Mesenteric fat pad (tissue), 1 donor: Measurements from ENCODE around the gene PPP6R2. TPM values are rescaled to one million over a fixed set of nuclear protein-coding genes. Genes with fewer than 3 reads are reported as not detected.
"Not testable (repeated sequence)": the region's sequence is repeated elsewhere in the genome, so short reads cannot be mapped to it uniquely, and the experiment has no call there.

Source experiments
- DNase-seq: peaks from one replicate; pipeline ENCODE4 v3.0.0-alpha.2; 2020; ENCODE audit warnings: low spot score
- total RNA-seq: library from RNA; stranded (reverse); fragmentation: NEBNext Ultra II Directional; extraction: Animal tissue kit (Norgen Biotek cat#: 25700); gene quantifications from one replicate; pipeline ENCODE4 v1.2.1, GENCODE V29; 2021
- donor health status: DM: yes; HTN: yes; CAD: no.

Gene PPP6R2
- total RNA-seq, 1 donor from 2014 or later, result 45.3 TPM

GRCh38 chr22:50399751-50400331 lies 56.7 kb downstream of the PPP6R2 start:
- DNase-seq, result no peak

GRCh38 chr22:50400406-50400805 lies 57.3 kb downstream of the PPP6R2 start:
- DNase-seq, result no peak

GRCh38 chr22:50400931-50401330 lies 57.8 kb downstream of the PPP6R2 start:
- DNase-seq, result no peak

DNA sequence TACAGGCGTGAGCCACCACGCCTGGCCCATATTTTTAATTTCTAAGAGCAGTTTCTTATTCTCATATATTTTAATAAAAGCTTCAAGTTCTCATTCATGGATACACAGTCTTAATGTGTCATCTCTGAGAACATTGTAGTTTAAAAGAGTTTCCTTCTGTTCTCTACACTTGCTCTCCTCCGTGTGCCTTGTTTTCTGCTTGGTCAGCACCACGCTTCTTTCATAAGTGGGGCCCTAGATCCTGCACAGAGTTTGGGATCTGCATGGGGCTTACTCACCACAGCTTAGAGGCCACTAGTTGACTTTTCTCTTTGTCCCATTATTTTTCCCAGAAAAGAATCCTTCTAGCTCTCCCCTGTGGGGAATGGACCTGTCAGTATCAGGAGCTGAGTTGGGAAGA lies 58.8 kb downstream of the PPP6R2 start:
- DNase-seq, result no peak

- no peak for DNase-seq
Observed at GRCh38 chr22:50403701-50404101, 60.6 kb downstream of the PPP6R2 start.

DNA sequence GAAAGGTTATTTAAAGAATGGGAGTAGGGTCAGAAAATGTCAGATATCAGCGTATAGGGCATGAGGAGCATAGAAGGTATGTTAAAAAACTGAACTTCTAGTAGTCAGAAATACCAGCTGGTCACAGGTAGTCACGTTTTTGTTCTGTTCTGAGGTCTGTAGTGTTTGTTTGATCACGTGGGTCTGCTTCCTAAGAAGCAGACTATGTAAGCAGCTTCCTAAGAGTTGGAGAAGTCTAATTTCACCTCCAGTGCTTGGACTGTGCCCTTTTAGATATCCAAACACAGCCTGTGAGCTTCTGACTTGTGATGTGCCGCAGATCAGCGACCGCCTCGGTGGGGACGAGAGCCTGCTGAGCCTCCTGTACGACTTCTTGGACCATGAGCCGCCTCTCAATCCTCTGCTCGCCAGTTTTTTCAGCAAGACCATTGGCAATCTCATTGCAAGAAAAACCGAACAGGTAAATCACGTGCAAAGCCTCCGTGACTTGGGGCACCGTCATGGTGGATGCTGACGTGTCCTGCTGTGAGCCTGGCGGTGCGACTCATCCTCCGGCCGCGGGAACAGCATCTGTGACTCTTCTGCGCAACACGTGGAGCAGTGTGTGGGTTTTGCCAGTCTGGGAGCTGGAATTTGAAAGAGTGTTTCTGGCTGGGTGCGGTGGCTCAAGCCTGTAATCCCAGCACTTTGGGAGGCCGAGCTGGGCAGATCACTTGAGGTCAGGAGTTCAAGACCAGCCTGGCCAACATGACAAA lies 63.5 kb downstream of the PPP6R2 start:
- no peak for DNase-seq

DNA sequence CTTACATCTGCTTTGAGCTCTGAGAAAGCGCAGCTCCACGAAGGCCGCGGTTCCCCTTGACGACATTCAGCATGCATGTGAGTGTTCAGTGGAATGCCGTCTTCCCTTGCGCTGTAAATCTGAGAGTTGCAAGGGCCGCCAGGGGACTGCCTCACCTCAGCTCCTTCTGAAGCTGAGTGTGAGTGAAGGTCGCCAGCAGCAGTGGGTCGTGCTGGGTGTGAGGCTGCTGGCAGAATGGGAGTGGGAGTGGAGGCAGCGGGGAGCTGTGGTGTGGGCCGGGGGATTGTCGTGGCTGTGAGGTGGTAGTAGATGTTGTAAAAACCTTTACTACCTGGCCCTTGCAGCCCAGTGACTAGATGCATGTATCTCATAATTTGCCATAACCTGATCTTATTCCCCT lies 65.2 kb downstream of the PPP6R2 start:
- DNase-seq, result no peak

DNA sequence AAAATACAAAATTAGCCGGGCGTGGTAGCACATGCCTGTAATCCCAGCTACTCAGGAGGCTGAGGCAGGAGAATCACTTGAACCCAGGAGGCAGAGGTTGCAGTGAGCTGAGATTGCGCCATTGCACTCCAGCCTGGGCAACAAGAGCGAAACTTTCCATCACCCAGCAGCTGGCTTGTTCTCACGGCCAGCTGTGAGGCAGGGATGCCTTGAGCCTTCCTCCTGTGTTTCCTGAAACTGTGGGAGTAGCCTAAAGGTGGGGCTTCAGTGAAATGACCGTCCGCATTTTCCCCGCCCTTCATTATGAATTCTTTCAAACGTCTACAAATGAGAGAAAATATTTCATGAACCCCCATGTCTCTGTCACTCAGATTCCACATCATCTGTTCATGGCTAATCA lies 65.8 kb downstream of the PPP6R2 start:
- not testable (repeated sequence) for DNase-seq

GRCh38 chr22:50414476-50415248 lies 71.5 kb downstream of the PPP6R2 start:
- DNase-seq, result no peak

- no peak for DNase-seq
Observed at GRCh38 chr22:50415426-50415825, 72.3 kb downstream of the PPP6R2 start.

GRCh38 chr22:50416996-50417395 lies 73.9 kb downstream of the PPP6R2 start:
- DNase-seq, result no peak

- DNase-seq, result no peak
Observed at GRCh38 chr22:50417411-50418210, 74.5 kb downstream of the PPP6R2 start.

DNA sequence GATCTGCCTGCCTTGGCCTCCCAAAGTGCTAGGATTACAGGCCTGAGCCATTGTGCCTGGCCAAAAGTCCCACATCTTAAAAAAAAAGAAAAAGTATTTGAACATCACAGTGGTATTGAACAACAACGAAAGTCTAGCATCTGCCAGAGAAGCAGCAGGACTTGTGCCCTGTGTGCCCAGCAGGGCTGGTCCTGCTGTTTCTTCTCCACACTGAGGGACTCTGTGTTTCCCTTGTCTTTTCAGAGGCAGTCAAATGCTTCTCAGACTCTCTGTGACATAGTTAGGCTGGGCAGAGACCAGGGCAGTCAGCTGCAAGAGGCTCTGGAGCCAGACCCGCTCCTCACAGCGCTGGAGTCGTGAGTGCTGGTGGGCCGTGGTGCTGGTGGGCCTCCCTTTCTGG lies 75.5 kb downstream of the PPP6R2 start:
- no peak for DNase-seq

GRCh38 chr22:50419116-50419515 lies 76.0 kb downstream of the PPP6R2 start:
- DNase-seq, result no peak

- no peak for DNase-seq
Observed at GRCh38 chr22:50420015-50420414, 76.9 kb downstream of the PPP6R2 start.

DNA sequence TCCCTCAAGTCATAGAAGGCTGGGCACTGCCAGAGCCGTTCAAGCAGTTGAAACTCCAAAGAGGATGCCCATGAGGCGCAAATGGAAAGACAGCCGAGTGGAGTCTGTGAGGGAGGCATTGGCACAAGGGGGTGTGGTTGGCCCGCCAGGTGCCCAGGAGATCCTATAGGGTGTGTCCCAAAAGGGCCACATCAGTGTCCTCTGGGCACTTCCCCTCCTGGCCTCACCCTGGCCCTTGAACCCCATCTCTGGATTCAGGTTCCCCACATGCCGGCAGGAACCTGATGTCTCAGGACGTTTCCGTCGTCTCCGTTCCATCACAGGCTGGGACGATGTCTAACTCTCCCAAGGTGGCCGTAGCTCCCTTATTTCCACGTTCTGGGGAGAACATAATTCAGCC lies 77.5 kb downstream of the PPP6R2 start:
- no peak for DNase-seq

GRCh38 chr22:50422046-50422445 lies 78.9 kb downstream of the PPP6R2 start:
- no peak for DNase-seq

DNA sequence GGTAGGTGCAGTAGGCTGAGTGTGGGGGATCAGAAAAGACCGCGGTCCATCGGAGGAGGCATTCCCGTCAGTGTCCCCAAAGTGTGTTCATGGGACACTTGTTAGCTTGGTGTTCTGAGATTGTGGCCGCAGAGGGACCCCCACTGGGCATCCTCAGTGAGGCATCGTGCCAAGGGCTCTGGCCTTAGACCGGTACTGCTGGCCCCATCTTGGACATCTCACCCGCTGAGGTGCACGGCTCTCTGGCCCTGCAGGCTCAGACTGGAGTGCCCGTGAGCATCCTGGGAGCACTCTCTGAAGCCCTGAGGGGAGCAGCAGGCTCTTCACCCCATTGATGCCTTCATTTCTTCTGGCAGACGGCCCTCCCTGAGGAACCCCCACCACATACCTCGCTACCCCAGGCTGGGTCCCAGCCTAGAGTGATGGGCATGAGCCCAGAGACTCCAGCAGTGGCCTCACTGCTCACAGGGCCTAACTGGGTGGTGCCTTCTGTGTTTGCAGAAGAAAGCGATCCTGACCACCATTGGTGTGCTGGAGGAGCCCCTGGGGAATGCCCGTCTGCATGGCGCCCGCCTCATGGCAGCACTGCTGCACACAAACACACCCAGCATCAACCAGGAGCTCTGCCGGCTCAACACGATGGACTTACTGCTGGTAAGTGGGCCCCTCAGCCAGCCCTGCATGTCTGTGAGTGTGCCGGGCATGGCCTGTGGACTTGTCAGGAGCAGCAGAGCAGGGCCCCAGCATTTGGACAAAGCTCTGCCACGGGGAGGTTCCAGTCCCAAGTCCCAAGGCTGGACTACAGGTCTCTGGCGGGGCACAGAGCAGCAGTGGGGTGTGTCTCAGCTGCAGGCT lies 80.1 kb downstream of the PPP6R2 start:
- DNase-seq, result no peak

DNA sequence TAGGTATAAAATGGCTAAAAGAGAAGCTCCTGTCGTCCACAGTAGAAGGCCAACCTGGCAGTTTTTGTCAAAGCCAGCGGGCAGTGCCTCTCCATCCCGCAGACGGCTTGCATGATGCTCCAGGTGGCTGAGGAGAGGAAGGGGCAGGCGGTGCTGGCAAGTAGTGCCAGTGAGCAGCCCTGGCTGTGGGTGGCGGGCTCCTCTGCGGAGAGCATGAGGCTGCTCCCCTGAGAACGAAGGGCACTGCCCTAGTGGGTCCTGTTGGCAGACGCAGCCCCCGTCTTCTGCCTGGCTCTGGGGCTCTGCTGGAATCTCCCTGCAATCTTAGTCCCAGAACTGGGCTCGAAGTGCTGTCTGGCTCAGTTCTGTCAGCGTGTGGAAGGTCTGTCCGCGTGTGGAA lies 80.8 kb downstream of the PPP6R2 start:
- DNase-seq, result no peak

- no peak for DNase-seq
Observed at GRCh38 chr22:50425179-50425916, 82.2 kb downstream of the PPP6R2 start.
